Suppressor macrophage treated with lipopolysaccharide for 4 hours (primary cell): Measurements from ENCODE around the gene DLX1.
"Not testable (repeated sequence)": the region's sequence is repeated elsewhere in the genome, so short reads cannot be mapped to it uniquely, and the experiment has no call there.

Experiments used
- DNase-seq: peaks from one replicate; pipeline ENCODE4 v3.0.0-alpha.2; 2020

The DLX1 gene

GRCh38 chr2:172066394-172066886 is 18.9 kb upstream of the DLX1 start:
- no peak for DNase-seq

DNA sequence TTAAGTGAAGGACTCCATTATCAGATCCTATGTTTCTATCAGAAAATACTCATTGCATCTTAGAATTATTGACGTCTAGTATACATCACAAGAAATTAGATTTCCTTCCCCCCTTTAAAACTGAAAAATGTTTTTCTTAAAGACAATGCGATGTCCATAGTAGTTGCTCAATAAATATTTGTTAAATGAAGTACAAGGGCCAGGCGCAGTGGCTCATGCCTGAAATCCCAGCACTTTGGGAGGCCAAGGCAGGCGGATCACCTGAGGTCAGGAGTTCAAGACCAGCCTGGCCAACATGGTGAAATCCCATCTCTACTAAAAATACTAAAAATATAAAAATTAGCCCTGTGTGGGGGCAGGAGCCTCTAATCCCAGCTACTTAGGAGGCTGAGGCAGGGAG is 17.4 kb upstream of the DLX1 start:
- DNase-seq: not testable (repeated sequence)

DNA sequence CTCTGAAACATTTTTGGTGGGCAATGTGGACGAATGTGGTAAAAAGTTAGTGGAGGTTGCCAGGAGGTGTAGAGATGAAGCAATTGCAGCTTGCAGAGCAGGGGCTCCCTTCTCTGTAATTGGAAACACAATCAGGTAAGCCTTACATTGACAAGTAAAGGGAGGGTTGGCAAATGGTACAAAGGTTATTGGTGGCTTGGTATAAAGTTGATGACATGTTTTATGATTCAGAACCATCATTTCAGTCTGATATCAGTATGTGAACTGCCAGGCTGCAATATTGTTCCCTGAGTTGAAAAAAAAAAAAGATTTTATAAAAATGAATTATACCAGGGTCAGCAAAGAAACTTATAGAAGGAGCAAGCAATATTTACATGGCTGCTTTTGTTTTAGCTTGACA is 14.4 kb upstream of the DLX1 start:
- no peak for DNase-seq

- DNase-seq: no peak
Measured at GRCh38 chr2:172072303-172072702, 13.0 kb upstream of the DLX1 start.

DNA sequence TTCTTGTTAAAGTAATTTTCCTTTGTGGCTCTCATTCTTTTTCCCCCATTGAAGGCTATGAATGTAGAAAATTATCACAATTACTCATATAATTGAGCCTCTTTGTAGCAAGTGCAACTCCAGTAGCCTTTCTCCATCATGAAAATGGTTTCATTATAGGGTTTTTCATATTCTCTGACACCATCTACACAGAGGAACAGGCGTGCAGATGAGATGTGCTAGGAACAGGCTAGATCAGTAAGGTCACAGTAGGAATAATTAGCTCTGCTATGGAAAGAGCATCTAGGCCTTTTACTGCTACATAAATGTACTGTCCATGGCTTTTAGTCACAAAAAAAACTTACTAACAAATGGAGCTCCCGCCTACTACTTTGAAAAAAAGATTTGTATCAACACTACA is 12.6 kb upstream of the DLX1 start:
- no peak for DNase-seq

DNA sequence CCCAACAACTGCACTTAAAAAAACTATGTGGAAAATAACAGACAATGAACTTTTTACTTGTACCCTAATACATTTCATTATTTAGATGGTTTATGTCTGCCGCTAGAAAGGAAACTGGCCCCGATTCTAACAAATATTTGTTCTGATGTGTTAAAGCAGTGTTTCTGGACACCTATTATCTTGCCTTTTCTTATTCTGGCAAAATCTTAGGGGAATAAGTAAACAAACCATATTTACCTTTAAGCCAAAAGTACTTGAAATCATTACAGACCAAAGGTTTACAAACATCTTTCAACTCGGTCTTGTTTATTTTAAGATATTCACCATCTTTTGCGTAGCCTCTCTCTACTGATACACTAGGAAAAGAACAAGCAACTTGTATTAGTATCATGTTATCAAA is 11.8 kb upstream of the DLX1 start:
- DNase-seq: no peak

DNA sequence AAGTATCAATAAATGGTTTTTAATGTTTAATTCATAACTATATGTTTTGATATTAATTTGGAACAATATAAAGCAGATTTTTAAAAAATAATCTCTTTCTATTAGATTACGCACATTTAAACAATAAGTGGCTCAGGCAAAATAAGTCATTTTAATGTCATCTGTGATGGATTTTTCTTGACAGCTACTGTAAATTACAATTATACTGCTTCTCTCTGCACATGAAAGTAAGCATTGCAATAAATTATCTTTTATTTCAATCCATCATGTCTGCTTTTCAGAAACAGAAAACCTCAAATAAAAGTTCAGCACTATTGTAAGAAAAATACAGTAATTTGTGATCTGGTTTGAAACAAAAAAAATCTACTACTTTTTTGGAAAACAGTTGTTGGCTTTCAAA is 11.1 kb upstream of the DLX1 start:
- DNase-seq: no peak

DNA sequence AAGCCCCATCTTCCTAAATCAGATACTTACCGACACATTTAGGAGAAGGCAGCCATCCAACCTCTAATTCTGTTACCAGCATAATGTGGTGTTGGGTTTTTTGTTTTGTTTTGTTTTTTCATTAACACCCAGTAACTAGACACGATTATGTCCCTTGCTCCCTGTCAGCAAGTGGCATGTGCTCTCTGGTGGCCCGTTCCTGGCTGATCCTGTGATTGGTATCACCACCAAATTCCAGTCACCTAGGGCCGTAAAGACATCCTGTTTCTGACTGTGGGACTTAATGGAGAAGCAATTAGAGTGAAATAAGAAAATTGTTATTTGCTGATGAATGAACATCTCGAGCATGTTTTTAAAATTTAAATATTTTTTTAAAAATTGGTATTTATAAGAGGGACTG is 5.9 kb upstream of the DLX1 start:
- no peak for DNase-seq

DNA sequence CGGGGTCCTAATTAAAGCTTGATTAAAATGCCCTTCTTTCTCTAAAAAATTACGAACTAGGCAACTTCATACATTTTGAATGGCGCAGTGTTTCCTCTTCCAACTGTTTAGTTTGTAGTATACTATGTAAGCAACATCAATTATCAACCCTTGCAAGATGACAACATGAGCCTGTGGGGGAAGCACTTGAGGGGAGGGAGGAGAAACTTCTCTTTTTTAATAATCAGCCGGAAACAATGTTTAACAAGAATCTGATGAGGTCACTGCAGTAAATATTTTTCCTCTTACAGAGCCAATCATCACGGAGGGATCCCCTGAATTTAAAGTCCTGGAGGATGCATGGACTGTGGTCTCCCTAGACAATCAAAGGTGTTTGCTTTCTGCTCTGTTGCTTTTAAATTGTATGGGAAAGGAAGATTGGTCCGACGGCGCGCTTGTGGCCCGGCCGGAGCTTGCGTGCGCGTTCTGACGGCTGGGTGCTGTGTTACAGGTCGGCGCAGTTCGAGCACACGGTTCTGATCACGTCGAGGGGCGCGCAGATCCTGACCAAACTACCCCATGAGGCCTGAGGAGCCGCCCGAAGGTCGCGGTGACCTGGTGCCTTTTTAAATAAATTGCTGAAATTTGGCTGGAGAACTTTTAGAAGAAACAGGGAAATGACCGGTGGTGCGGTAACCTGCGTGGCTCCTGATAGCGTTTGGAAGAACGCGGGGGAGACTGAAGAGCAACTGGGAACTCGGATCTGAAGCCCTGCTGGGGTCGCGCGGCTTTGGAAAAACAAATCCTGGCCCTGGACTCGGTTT is 5.3 kb upstream of the DLX1 start:
- DNase-seq: peak; percentile 70

GRCh38 chr2:172080641-172081220 is 4.6 kb upstream of the DLX1 start:
- DNase-seq: no peak

- no peak for DNase-seq
Measured at GRCh38 chr2:172081221-172082022, 3.9 kb upstream of the DLX1 start.

DNA sequence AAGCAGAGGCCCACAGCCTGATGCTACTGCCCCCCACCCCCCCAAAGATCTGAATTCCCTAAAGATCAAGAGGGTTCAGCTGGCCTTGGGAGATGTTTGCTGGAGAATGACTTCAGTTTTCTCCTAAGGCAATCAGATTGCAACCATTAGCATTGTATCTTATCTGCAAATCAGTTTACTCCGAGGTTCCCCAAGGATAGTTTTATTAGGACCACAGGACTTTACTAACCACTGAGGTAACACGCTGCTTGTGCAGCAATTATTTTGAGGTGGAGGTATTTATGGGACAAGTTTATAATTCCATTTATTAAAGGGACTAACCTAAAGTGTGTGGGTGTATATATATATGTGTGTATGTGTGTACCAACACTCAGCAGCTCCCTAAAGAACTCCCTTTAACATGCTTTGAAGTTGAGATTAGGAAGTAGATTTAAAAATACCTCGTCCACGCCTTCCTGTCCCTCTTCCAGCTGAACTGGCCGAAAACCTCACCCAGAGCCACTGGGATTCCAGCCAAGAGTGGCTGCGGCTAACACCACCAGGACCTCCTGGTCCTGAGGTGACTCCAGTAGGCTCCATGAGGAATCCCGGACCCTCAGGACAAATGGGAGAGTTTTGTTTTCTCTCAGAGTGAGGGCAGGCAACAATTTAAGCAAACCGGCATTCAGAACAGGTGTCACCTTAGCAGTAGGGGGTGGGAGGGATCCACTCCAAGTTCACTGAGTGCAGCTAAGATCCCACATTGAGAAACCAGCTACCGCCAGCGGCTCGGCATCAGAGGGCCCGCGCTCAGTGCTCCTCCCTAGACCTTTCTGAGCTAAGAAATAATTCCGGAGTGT is 3.0 kb upstream of the DLX1 start:
- no peak for DNase-seq

DNA sequence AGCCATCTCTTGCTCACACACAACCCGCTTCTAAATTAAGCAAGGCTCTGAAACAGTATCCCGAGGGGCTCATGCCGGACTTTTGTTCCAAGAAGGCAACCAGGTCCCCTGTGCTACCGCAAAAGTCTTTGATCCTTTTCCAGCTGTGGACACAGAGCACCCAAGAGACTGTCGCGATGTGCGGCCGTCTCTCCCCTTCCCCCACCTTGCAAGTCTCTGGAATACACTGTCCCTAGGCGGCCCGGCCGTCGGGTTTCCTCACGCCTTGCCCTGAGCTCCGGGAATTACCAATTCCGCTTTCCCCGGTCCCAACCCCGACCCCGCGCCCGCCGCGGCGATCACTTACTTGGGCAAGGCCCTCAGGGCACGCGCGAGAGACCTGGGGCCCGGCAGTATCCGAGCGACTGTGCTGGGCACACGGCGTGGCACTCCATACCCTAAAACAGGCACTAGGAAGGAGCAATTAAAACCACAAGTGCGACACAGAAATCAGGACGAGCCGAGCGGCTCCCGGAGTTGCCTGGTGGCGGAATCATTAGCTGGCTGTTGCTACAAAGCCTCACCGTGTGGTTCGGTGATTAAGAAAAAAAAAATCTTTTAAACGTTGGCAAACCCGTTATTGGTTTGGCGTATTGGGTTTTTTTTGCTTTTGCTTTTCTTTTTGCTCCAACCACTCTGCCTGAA is 2.2 kb upstream of the DLX1 start:
- no peak for DNase-seq

GRCh38 chr2:172083628-172084394 is 1.5 kb upstream of the DLX1 start:
- no peak for DNase-seq

- DNase-seq: no peak
Measured at GRCh38 chr2:172084395-172084644, 987 bp upstream of the DLX1 start.

- peak; percentile 93 for DNase-seq
Measured at GRCh38 chr2:172084645-172085459, 455 bp upstream of the DLX1 start.

- DNase-seq: no peak
Measured at GRCh38 chr2:172086241-172087206, 1.2 kb downstream of the DLX1 start.

GRCh38 chr2:172087207-172087779 is 2.0 kb downstream of the DLX1 start:
- DNase-seq: no peak

DNA sequence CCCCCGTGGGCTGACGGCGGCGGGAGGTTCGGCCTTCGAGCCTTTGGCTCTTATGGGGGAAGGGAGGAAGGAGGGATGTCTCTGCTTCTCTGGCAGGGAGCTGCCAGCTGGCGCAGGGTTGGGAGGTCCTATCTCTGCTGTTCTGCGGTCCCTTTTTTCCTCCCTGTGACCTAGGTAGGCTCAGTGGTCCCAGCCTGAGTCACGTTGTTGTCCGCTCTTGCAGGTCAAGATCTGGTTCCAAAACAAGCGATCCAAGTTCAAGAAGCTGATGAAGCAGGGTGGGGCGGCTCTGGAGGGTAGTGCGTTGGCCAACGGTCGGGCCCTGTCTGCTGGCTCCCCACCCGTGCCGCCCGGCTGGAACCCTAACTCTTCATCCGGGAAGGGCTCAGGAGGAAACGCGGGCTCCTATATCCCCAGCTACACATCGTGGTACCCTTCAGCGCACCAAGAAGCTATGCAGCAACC is 2.5 kb downstream of the DLX1 start:
- no peak for DNase-seq
